ELF-1 (cell line): Measurements from ENCODE around the gene BABAM2.
"Not testable (repeated sequence)": the region's sequence is repeated elsewhere in the genome, so short reads cannot be mapped to it uniquely, and the experiment has no call there.

Experiments
- DNase-seq: peaks from one replicate; pipeline ENCODE4 v3.0.0-alpha.2; 2016; ENCODE audit warnings: low read depth, low spot score

Gene BABAM2

DNA sequence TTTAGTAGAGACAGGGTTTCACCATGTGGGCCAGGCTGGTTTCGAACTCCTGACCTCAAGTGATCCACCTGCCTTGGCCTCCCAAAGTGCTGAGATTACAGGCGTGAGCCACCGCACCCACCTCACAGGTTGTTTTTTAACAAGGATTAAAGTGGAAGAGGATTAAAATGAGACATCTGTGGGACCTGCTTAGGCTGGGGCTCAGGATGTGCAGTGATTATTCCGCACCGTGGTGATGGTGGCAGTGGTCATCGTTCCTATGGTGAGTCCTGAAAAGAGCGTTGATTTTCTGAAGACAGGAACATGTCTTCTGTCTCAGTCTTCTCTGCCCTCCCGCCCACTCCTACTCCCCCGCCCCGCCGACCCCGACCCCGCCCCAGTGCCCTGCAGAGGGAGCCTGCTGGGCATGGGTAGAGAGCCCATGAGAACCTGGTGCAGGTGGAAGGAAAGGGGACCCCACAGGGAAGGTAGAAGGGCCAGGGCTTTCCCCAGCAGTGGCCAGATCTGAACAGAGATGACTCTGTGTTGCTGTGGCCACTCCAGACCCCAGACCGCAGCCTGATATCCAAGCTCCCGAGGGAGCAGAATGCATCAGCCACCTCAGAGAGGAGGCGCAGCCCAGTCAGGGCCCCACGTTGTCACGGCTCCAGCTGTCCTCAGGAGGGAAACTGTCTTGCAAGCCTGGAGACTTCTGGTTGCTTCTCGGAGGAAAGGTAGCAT, 467.6 kb downstream of the BABAM2 start:
- DNase-seq: no peak

GRCh38 chr2:28358668-28359201, 468.2 kb downstream of the BABAM2 start:
- no peak for DNase-seq

DNA sequence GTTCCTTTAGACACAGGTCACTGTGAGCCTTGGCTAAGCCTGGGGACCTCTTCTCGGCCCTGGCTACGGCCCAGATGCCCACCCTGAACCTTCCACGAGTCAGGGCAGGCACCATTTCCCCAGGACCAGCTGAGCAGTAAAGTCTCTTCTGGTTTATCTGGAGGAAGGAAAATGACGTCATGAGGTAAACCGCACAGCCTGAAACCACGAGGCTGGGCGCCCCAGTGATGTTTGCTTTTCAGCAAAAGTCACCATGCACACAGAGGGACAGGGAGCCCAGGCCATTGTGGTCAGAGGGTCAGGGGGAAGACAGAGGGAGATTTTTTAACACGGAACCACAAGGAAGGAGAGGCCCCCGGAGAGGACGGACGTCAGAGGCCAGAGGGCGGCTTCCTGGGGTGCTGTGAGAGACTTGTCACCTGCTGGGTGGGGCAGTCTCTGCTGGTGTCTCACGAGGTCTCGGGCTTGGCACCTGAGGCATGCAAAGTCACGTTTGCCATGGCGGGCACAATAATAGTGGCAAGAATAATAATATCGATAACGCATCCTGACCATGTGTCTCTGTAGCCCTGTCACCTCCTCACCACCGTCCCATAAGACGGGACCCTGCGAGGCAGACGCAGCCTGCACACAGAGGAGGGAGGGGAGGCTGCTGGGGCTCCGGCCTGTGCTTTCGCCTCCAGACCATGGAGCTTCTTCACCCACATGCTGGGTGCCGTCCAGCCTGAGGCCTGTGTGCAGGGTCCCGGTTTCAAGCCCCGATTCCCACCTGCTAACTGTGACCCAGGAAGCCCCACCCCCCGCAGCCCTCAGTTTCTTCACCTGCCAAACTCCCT, 468.9 kb downstream of the BABAM2 start:
- DNase-seq: no peak

DNA sequence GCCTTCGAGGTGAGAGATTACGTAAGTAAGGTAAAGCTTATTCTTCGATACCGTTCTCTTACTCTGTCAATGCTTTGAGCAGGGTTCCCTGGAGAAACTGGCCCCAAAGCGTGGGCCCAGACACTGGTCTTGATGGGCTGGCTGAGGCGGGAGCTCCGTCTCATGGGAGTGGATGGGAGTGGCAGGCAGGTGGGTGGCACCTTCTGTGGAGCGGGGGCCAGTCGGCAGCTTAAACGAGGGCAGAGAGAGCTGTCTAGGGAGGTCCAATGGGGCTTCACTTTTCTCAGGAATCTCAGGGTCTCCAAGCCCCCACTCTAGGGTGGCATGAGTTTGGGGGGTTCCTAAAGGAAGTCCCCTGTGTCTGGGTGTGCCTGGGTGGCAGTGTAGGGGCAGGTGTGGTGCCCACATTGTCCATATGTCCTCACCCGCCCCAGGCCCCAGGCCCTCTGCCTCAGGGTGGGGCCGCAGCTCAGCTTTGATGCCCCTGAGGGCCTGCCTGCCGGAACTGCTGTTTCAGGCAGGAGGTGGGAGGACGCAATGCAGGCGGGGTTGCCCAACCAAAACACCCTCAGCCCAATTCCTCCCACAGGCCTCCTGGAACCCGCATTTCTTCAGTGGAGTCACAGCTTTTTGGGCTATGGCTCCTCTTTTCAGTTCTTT, 469.7 kb downstream of the BABAM2 start:
- no peak for DNase-seq

GRCh38 chr2:28360718-28361293, 470.3 kb downstream of the BABAM2 start:
- peak; percentile 60 for DNase-seq

DNA sequence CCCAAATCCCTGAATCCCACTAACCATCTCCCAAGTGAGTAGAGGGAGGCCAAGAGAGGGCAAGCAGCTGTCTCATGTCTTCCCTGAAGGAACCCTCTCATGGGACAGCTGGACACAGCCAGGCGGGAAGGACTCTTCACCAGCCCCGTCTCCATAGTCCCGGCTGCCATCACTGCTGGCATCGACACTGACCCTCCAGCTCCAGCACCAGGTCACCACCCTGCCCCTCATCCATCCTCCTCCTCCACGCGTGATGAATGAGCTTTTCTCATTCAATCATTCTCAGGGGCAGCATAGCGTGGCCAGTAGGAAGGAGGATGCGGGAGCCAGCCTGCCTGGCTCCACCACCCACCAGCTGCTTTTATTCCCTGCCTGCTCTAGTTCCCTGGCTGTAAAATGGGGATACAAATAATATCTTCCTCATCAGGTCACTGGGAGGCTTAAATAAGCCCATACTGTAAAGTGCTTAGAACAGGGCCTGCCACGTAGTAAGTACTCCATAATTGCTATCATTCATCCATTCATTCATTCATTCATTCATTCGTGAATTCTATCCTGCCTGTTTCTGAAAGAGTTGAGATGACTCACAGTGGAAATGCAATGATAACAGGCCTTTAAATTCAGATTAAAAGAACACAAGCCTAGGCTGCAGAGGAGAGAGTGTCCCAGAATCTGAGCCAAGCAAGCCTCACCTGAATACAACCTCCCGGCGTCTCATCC, 471.6 kb downstream of the BABAM2 start:
- DNase-seq: no peak

- DNase-seq: peak; percentile 79
These were observed 472.5 kb downstream of the BABAM2 start for GRCh38 chr2:28362991-28363521.

DNA sequence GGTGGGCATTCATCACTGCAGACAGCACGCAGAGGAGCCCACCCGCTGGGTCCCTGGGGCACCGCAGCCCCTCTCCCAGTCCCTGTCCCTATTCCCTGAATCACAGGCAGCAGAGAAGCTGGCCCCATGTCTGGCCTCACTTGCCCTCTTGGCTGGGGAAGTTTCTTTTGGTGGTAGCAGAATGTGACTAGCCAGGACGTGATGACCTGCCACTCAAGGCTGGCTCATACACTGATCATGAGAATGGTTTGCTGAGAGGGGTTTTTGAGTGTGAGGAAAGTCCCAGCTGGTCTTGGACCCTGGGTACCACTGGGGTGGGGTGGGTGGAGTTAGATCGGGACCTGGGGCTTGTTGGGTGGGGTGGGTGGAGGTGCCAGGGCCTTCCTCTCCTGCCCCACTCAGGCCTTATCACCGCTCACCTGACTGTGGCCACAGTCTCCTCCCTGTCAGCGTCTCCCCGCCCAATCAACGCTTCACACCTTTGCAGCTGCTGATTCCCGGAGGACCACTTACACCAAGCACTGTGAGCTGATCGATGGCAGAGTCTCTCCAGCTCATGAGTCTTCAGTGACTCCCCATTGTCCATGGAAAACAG, 473.3 kb downstream of the BABAM2 start:
- DNase-seq: no peak

DNA sequence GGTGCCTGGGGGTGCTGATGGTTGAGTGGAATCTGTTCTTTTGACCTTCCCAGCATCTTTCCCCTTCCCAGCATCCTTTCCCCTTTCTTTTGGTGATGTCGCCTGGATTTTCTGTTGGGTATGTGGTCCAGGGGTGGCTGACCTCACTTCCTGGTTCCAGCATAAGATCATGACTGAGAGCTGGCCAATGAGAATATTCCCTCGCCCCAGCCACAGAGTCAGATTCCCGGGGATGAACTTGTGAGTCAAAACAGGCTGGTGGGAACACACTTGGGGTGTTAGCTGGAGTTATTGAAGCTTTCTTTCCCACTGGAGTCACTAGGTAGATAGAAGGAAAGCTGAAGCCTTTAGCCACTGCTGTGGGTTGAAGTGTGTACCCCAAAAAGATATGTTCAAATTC, 474.1 kb downstream of the BABAM2 start:
- DNase-seq: no peak

DNA sequence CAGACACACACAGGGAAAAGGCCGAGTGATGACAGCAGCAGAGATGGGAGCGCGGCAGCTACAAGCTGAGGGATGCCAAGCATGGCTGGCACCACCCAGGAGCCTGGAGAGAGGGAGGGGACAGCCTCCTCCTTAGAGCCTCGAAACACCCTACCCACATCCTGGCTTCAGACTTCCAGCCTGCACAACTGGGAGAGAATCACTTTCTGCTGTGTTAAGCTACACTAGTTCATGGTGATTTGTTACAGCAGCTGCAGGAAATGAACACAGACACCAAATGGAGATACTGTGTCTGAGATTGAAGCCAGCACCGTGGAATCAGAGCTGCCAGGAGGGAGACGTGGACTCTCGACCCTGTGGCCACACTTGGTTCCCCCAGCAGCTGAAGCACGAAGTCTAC, 474.6 kb downstream of the BABAM2 start:
- DNase-seq: no peak

GRCh38 chr2:28366149-28366495, 475.6 kb downstream of the BABAM2 start:
- no peak for DNase-seq

GRCh38 chr2:28366496-28367282, 476.2 kb downstream of the BABAM2 start:
- peak; percentile 80 for DNase-seq

DNA sequence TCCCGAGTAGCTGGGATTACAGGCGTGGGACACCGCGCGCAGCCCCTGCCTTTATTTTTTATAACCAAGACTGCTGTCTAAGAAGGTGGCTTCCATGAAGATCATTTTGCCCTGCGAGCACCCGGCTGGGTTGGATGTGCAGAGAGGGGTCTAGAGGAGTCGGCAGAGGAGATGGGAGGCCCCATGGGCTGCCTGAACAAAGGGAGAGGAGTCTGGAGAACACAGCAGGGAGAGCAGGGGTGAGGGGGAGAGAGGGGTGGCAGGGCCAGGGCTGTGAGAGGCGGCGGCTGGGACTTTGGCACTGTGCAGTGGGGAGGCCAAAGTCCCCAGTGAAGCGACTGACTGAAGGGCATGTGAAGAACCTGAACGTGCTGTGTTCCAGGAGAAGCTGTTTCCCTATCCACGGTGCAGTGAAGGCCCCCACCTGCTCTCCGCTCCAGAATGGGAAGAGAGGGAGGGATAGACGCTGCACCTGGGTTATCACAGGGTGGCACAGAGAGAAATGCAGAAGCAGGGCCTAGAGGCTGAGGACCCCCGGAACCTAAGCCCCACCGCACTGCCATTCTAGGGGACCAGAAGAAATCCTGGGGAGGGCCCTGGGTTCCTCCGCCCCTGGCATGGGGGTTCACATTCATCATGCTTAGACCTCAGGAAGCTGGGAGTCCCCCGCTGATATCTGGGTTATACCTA, 477.3 kb downstream of the BABAM2 start:
- no peak for DNase-seq

DNA sequence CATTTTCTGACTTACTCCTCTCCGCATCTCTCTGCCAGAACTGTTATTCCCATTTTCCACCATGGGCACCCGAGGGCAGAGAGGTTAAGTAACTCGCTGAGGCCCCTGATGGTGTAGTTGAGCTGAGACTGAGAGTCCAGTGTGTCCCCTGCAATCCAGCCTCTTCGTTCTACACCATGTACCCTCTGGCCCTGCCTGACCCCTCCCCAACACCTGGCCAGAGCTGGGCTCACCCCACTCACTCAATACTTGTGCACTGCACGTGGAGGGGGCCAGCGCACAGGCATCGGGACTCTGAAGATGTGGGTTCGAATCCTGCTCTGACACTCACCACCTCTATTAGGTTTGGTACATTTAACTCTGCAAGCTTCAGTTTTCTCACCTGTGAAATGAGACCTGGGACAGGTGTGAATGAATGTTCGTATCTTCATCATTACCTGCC, 477.8 kb downstream of the BABAM2 start:
- no peak for DNase-seq

GRCh38 chr2:28369358-28369757, 478.8 kb downstream of the BABAM2 start:
- DNase-seq: no peak

DNA sequence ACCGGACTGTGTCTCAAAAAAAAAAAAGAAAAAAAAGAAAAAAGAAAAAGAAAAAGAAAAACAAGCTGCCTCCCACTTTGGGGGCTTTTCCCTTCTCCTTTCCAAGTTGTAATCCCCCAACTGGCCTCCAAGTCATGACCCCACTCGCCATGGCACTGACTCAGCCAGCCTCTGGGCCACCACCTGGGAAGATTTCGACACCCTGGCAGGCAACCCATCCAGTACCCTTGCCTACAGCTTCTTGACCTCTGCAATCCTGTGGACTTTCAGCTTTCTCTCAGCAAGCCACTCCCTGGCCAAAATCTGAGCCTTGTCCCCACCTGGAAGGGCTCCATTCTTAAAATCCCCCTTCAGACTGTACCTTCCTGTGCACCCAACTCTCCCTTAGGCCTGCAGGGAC, 479.8 kb downstream of the BABAM2 start:
- DNase-seq: no peak

- DNase-seq: not testable (repeated sequence)
These were observed 481.2 kb downstream of the BABAM2 start for GRCh38 chr2:28371728-28372127.

DNA sequence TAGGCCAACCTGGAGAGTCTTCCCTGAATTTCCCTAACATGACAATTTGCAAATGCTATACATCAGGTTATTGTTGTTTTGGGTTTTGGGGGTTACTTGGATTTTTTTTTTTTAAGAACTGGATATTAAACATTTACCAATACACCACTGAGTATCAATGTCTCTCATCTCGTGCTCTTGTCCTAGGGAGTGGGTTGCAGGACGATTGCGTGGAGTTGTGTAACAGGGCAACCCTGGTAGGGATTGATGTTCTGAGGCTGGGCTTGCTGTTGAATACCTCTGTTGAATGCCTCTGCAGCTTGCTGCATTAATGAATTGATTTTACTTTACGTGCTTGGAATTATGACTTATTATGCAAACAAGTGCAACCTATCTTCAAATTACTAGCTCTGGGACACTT, 483.3 kb downstream of the BABAM2 start:
- no peak for DNase-seq

GRCh38 chr2:28374331-28374730, 483.8 kb downstream of the BABAM2 start:
- DNase-seq: no peak
